Measurements from ENCODE around the gene FRMD1.

The FRMD1 gene

DNA sequence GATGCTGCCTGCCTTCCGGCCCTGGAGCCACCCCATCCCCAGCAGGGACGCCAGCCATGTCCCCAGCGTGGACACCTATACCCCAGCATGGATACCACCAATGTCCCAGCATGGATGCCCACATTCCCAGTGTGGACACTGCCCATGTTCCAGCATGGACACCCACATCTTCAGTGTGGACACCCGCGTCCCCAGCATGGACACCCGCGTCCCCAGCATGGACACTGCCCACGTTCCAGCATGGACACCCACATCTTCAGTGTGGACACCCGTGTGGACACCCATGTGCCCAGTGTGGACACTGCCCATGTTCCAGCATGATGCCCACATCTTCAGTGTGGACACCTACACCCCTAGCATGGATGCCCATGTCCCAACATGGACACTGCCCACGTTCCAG is 7.1 kb upstream of the FRMD1 start:
- TF ChIP-seq, protein P1, sequence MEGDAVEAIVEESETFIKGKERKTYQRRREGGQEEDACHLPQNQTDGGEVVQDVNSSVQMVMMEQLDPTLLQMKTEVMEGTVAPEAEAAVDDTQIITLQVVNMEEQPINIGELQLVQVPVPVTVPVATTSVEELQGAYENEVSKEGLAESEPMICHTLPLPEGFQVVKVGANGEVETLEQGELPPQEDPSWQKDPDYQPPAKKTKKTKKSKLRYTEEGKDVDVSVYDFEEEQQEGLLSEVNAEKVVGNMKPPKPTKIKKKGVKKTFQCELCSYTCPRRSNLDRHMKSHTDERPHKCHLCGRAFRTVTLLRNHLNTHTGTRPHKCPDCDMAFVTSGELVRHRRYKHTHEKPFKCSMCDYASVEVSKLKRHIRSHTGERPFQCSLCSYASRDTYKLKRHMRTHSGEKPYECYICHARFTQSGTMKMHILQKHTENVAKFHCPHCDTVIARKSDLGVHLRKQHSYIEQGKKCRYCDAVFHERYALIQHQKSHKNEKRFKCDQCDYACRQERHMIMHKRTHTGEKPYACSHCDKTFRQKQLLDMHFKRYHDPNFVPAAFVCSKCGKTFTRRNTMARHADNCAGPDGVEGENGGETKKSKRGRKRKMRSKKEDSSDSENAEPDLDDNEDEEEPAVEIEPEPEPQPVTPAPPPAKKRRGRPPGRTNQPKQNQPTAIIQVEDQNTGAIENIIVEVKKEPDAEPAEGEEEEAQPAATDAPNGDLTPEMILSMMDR (conservative IDR thresholded peaks at IDR 0.05; ENCODE audit: low read depth, low read length) = no peak

DNA sequence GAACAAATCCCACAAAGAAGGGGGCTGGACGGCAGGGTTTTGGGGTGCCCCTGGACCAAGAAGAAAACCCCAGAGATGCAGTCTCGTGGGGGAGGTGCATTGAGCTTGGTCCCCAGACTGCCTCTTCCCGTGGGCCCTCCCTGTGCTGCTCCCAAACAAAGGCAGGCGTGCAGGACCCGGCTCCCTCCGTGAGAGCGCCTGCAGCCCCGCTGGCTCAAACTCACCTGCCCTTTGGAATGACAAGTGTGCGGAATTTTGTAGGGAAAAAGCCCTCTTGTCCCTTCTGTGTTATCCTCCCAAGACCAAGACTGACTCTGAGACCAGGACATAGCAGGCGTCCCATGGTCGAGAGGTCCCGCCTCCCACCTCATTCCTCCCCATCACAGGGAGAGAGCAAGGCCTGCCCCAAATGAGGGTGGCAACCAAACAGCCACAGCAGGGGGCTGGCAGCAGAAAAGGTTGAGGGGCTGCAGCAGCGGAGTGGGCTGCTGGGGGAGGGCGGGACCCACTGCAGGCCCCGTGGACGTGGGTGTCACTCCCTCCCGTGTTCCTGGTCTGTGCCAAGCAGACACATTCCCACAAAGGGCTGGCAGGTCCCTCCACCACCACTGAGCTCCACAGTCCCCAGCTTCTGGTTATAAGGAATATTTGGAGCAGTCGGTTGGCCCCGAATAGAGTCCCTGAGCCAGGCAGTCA is 5.6 kb upstream of the FRMD1 start:
- DNase-seq (ENCODE audit: low read depth) = no peak
- no peak overlapping the region for H3K4me3 ChIP-seq (ENCODE audit: low read depth, low read length)
- TF ChIP-seq, protein P1 (conservative IDR thresholded peaks at IDR 0.05; ENCODE audit: low read depth, low read length) = no peak

More for the DNA sequence above, 7.1 kb upstream of the FRMD1 start:
- H3K4me3 ChIP-seq (ENCODE audit: low read depth, low read length) = no peak overlapping the region
- no peak for DNase-seq (ENCODE audit: low read depth)

DNA sequence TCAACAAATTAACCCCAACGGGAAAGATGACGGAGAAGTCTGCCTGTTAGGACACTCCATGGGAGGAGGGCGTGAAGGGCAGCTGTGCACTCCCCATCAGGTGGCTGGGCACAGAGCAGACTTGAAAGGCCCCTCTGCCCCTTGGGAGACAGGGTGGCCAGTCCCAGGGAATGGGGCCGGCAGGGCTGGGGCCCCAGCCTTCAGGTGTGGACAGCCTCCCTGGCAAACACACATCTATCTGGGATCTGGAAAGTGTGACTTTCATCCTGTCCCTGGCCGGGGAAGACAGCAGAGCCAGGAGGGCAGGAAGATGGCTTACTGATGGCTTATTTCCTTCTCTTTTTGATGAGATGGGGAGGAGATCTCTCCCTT is 4.5 kb upstream of the FRMD1 start:
- TF ChIP-seq, protein P1 (conservative IDR thresholded peaks at IDR 0.05; ENCODE audit: low read depth, low read length) = no peak
- DNase-seq (ENCODE audit: low read depth) = no peak
- H3K4me3 ChIP-seq (ENCODE audit: low read depth, low read length) = no peak overlapping the region

DNA sequence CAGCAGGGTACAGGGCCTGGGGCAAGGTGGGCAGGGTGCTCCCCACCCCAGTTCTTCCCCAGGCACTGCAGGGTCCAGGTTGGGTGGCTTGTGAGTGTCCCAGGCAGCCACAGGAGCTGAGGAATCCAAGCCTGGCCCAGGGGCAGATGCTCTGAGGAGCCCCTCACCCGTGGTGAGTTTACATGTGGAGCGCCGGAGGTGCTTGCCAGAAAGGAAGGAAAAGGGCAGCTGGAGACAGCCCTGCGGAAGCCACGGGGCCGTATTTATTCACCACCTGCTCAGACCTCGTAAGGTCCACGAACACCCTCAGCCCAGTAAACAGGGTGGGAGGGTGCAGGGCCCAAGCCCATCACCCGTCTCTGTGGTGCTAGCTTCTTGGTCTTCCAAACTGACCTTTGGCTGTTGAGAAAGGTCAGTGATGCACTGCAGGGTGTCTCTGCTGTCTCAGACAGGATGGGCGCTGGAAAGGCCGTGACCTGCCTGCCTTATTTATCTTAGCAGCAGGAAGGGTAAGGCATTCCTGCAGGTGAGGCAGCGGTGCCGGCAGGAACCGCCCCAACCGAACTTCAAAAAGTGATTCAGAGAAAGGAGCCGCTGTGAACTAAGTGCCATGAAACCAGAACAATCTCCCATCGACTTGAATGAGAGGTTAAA is 4.0 kb upstream of the FRMD1 start:
- H3K4me3 ChIP-seq (ENCODE audit: low read depth, low read length) = no peak overlapping the region
- TF ChIP-seq, protein P1 (conservative IDR thresholded peaks at IDR 0.05; ENCODE audit: low read depth, low read length) = no peak
- no peak for DNase-seq (ENCODE audit: low read depth)

DNA sequence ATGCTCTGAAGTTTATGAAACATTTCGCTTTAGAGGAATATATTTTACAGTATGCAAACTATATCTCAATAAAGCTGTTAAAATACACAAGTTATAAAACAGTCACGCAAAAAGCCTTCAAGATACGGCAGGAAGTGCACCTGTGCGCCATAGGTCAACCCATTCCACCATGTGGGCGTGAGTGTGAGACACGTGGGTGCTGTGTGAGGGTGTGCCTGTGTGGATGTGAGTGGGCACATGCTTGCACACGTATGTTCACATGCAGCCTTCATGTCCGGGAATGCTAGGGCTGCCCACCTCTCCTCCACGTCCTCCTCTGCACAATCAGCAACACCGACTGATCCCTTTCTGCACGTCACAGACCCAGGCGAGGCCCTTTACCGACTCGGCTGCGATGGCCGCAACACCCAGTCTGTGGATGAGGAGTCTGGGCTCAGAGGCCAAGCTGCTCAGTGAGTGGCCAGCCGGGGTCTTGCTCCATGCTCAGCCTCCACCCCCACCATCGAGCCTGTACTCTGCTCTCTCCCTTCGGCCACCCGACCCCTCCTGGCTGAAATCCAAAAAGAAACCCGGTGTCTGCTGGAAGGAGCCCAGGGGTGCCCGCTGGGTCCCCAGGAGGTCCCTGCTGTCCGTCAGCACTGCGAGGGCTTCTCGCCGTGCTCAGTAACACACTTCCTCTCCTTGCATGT is 3.0 kb upstream of the FRMD1 start:
- DNase-seq (ENCODE audit: low read depth) = no peak
- TF ChIP-seq, protein P1 (conservative IDR thresholded peaks at IDR 0.05; ENCODE audit: low read depth, low read length) = no peak
- H3K4me3 ChIP-seq (ENCODE audit: low read depth, low read length) = no peak overlapping the region

DNA sequence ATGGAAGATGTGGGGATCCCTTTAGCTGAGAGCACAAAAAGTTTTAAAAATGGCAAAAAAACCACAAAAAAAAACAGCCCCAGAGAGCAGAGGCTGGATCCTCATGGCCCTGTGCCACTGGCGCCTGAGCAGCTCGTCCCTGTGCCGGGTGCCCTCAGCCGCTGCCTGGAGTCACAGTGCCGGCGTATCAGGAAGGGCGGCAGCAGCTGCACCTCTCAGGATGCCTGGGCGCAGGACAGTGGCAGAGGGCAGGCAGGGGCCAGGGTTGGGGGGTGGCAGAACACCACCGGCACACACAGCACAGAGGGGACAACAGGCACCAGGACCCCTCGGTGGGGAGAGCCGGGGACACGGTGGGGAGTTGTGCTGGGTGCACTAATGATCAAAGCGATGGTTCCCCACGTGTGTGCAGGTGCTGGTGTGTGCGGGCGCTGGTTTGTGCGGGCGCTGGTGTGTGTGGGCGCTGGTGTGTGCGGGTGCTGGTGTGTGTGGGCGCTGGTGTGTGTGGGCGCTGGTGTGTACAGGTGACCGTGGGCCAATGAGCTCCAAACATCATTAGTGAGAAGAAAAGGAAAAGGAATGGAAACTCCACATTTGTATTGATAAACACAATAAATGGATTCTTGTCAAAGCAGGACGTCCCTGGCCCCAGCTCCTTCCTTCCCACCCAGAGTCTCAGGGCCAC is 1.5 kb upstream of the FRMD1 start:
- TF ChIP-seq, protein P1 (conservative IDR thresholded peaks at IDR 0.05; ENCODE audit: low read depth, low read length) = no peak
- H3K4me3 ChIP-seq (ENCODE audit: low read depth, low read length) = no peak overlapping the region
- DNase-seq (ENCODE audit: low read depth) = no peak

All from choroid plexus epithelial cell (primary cell).